GM12865 (cell line): ENCODE data around the gene KLHDC8A.

Source experiments
- DNase-seq: peaks from one replicate; pipeline ENCODE4 v3.0.0; 2010; ENCODE audit warnings: low read depth
- H3K4me3 ChIP-seq: 2 replicates; pipeline ENCODE4 v1.5.1; 2011; ENCODE audit warnings: mild to moderate bottlenecking, low read depth, low read length, control low read depth
- TF ChIP-seq, protein P1 (sequence below): IDR thresholded peaks from 2 replicates; pipeline ENCODE4 v1.5.1; 2011; ENCODE audit warnings: low read length, control low read depth, low read depth, inconsistent platforms; ENCODE audit not compliant: insufficient read depth; ENCODE audit errors: missing control alignments

Gene KLHDC8A

DNA sequence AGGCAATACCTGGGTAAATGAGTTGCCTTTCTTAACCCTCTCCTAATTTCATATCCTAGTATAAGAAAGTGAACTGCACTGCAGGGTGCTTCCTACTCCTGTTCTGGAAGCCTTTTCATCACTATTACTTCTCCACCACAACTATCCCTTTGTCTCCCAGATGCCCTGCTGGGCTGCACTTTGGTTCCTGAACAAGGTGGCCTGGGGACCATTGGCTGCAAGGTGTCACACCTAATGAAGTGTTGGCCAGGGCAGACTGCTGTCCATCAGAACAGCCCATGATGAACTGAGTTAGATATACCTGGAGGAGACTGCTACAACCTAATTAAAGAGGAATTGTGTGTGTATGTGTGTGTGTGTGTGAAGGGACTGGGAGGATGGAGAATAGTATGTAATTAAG is 1.9 kb upstream of the KLHDC8A start:
- TF ChIP-seq, protein P1, sequence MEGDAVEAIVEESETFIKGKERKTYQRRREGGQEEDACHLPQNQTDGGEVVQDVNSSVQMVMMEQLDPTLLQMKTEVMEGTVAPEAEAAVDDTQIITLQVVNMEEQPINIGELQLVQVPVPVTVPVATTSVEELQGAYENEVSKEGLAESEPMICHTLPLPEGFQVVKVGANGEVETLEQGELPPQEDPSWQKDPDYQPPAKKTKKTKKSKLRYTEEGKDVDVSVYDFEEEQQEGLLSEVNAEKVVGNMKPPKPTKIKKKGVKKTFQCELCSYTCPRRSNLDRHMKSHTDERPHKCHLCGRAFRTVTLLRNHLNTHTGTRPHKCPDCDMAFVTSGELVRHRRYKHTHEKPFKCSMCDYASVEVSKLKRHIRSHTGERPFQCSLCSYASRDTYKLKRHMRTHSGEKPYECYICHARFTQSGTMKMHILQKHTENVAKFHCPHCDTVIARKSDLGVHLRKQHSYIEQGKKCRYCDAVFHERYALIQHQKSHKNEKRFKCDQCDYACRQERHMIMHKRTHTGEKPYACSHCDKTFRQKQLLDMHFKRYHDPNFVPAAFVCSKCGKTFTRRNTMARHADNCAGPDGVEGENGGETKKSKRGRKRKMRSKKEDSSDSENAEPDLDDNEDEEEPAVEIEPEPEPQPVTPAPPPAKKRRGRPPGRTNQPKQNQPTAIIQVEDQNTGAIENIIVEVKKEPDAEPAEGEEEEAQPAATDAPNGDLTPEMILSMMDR: no peak
- no peak overlapping the region for H3K4me3 ChIP-seq
- DNase-seq: no peak

DNA sequence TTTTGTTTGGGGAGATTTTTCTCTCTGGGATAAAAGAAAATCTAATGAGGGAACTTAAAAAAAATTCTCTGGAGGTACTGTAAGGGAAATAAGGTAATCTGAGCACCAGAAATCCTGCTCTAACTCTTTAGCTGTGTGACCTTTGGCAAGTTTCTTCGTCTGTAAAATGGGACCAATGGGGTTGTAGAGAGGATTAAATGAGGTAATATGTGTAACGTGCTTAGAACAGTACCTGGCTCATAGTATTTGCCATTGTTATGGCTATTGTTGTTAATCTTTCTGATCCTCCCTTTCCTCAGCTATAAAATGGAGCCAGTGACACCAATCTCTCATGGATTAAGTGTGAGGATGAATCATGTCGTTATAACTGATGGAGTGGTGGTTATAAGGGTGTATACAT is 845 bp upstream of the KLHDC8A start:
- no peak for DNase-seq
- no peak overlapping the region for H3K4me3 ChIP-seq
- TF ChIP-seq, protein P1: no peak

DNA sequence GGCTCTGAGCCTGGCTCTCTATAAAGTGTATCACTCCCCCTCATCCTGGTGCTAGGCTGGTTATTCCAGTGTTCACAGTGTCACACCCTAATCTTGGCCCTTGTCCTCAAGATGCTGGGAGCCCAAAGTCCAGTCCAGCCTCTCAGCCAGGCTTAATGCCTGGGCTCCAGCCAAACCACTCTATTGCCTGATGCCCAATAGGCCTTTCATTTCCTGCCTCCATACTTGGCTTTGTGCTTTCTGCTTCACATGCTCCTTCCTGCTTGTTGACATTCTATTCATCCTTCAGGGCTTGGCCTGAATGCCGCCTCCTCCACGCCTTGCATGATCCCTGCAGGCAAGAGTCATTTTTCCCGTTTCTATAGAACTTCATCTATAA is 1.7 kb downstream of the KLHDC8A start:
- H3K4me3 ChIP-seq: no peak overlapping the region
- no peak for DNase-seq
- TF ChIP-seq, protein P1: no peak

DNA sequence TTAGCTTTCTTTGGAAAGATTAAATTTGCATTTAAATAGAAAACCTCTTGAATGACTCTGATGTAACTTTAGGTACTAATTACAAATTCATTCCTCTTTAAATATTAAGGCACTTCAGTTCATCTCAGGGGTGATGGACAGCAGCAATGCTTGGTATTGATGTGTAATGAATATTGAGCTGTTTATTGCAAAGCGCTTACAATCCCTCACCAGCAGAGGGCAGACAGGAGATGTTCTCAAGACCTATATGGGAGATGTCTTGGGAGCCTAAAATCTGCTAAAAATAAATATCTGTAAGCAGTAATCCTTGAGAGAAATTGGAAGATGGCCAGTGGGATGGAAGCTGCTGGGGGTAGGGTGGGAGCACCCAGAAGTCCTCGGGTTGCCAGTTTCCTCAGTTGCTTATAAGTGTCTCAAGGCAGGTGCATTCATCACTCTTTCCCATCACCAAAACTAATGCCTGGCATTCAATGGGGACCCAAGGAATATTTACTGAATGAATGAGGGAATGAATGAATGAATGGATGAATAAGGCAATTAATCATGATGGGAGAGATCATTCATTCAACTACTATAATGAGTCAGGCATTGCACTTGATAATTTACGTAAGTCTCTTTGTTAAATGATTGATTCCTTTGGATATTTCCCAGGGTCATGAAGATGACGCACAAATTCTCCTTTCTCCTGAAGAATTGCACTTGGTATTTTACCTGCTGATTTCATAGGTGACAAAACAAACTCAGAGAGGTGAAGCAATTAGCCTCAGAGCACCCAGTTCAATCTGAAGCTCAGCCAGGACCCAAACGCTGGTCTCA is 2.3 kb downstream of the KLHDC8A start:
- DNase-seq: peak; percentile 75
- TF ChIP-seq, protein P1: peak; percentile 86
- no peak overlapping the region for H3K4me3 ChIP-seq

DNA sequence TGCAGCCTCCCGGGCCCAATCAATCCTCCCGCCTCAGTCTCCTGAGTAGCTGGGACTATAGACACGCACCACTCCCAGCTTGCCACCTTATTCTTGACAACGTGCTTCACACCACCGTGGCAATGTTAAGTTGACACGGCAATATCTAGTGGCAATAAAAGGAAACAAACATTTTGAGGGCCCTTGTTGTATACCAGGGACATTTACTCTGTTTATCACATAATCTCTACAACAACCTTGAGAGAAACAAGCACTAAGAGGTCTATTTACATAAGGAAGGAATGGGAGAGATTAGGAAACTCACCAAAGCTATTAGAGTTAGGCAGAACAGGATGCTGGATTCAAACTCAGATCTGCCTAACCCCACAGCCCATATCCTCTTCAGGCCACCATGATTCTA is 3.1 kb downstream of the KLHDC8A start:
- no peak overlapping the region for H3K4me3 ChIP-seq
- DNase-seq: no peak
- TF ChIP-seq, protein P1: no peak

DNA sequence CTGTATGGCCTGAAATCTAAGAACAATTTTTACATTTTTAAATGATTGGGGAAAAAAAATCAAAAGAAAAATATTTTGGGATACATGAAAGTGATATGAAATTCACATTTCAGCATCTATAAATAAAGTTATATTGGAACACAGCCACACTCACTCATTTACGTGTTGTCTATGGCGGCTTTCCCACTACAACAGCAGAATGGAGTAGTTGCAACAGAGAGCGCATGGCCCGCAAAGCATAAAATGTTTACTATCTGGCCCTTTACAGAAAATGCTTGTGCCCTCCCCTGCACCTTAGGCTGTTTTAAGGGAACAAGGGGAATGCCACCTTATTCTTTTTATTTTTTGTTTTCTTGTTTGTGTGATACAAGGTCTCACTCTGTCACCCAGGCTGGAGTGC is 3.5 kb downstream of the KLHDC8A start:
- H3K4me3 ChIP-seq: no peak overlapping the region
- TF ChIP-seq, protein P1: no peak
- no peak for DNase-seq
